Natural killer cell (primary cell): ENCODE data around the gene TREX2. TPM values are rescaled to one million over a fixed set of nuclear protein-coding genes. Genes with fewer than 3 reads are reported as not detected.

Source experiments
- ATAC-seq, 3 donors: fragments of 150-1000 bp in 2 of 3; fragments of 200-7000 bp in 1 of 3; cut with Tn5 transposase; 1 replicate in 1 of 3; 2 replicates in 2 of 3; pipeline ENCODE4 v1.10.0; 2021; ENCODE audit warnings: mild to moderate bottlenecking in 2 of 3, moderate library complexity in 2 of 3
- DNase-seq, 2 donors: peaks; one replicate each; pipeline versions ENCODE4 v3.0.0 to v3.0.0-alpha.2; 2013 to 2021; ENCODE audit warnings: mixed read lengths in 1 of 2
- H3K27ac ChIP-seq: one replicate; pipeline ENCODE4 v1.5.1; 2013; ENCODE audit warnings: mild to moderate bottlenecking, low read length
- H3K27me3 ChIP-seq: one replicate; pipeline ENCODE4 v1.6.1; 2013; ENCODE audit warnings: low read length; ENCODE audit not compliant: control insufficient read depth, insufficient read depth
- H3K36me3 ChIP-seq: one replicate; pipeline ENCODE4 v1.6.1; 2013; ENCODE audit warnings: low read length; ENCODE audit not compliant: control insufficient read depth, insufficient read depth
- H3K4me1 ChIP-seq: one replicate; pipeline ENCODE4 v1.6.1; 2013; ENCODE audit warnings: low read length; ENCODE audit not compliant: control insufficient read depth, insufficient read depth
- H3K4me3 ChIP-seq: one replicate; pipeline ENCODE4 v1.5.1; 2013; ENCODE audit warnings: low read length
- H3K9me3 ChIP-seq: one replicate; pipeline ENCODE4 v1.6.1; 2013; ENCODE audit warnings: low read length; ENCODE audit not compliant: control insufficient read depth, insufficient read depth
- H3K27ac Mint-ChIP-seq, 2 donors: one replicate each; pipeline ENCODE4 v1.8.0; 2022; ENCODE audit warnings: mild to moderate bottlenecking in 2 of 2, mixed read lengths in 2 of 2, moderate library complexity in 1 of 2
- H3K27me3 Mint-ChIP-seq, 2 donors: one replicate each; pipeline ENCODE4 v1.8.0; 2022; ENCODE audit warnings: low read depth in 2 of 2, mixed read lengths in 2 of 2
- H3K36me3 Mint-ChIP-seq: one replicate; pipeline ENCODE4 v1.8.0; 2022; ENCODE audit warnings: mixed read lengths
- H3K4me1 Mint-ChIP-seq, 2 donors: one replicate each; pipeline ENCODE4 v1.8.0; 2022; ENCODE audit warnings: mixed read lengths in 2 of 2
- H3K4me3 Mint-ChIP-seq: one replicate; pipeline ENCODE4 v1.8.0; 2022; ENCODE audit warnings: mild to moderate bottlenecking, moderate library complexity, mixed read lengths
- H3K9me3 Mint-ChIP-seq, 2 donors: one replicate each; pipeline ENCODE4 v1.8.0; 2022; ENCODE audit warnings: mixed read lengths in 2 of 2
- WGBS: methylation state at CpG from one replicate; pipeline ENCODE4 v1.1.7; 2013; ENCODE audit warnings: missing lambda C conversion rate; ENCODE audit not compliant: insufficient coverage; 5-methylcytosine and 5-hydroxymethylcytosine counted together
- intact Hi-C: fragments of 100-400 bp; cut with micrococcal nuclease; formaldehyde crosslinking; loops from one replicate; pipeline ENCODE4 v1.14.2; 2022
- total RNA-seq, 4 donors: library from RNA; stranded (reverse); fragments of 120-200 nt in 1 of 4; gene quantifications; one replicate each; pipeline versions ENCODE4 v1.2.3 to v1.2.4, GENCODE V29; 2013 to 2022
- TF ChIP-seq, protein P1 (sequence below): fragments of 200-600 bp; IDR thresholded peaks from one replicate; pipeline ENCODE4 v1.8.0; 2022; ENCODE audit warnings: antibody characterized with exemption

TREX2 gene
- total RNA-seq, 3 donors from 2014 or later (not counting 1 experiment from before 2014, with no cell fraction given), result 1.6 to 3.4 (median 3.1) TPM

DNA sequence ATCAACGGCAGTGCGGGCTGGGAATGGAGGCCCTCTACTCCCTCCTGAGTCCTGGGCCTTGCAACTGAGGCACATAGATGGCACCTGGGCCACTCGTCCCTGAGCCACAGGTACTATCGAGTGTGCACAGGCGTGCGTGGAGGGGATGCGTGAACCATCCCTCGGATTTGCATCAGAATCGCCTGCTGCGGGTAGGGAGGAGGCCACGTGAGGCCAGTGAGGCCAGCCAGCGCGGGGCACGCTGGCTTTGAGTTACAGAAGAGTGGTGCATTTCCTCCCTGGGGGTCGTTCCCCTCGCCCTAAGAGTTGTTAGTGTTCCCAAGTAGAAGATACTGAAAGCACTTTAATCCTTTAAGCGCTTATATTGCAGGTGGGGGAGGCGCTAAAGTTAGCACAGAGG lies 24.0 kb downstream of the TREX2 start:
- Histone ChIP-seq H3K4me1 (no peaks in the 10 kb centered on the region), H3K4me3 (no peak overlapping the region), H3K9me3 (no peaks in the 10 kb centered on the region), H3K36me3 (no peaks in the 10 kb centered on the region), H3K27ac (no peak overlapping the region), H3K27me3 (no peaks in the 10 kb centered on the region)
- DNase-seq (no peak), ATAC-seq (no peak)
- Mint-ChIP-seq H3K36me3 (no peaks in the 10 kb centered on the region), H3K9me3 (no peaks in the 10 kb centered on the region), H3K27ac (no peak overlapping the region), H3K4me1 (peaks cover 0 to 4% of the 10 kb centered on the region in 2 donors), H3K4me3 (no peak overlapping the region), H3K27me3 (no peaks in the 10 kb centered on the region)
- TF ChIP-seq, protein P1, sequence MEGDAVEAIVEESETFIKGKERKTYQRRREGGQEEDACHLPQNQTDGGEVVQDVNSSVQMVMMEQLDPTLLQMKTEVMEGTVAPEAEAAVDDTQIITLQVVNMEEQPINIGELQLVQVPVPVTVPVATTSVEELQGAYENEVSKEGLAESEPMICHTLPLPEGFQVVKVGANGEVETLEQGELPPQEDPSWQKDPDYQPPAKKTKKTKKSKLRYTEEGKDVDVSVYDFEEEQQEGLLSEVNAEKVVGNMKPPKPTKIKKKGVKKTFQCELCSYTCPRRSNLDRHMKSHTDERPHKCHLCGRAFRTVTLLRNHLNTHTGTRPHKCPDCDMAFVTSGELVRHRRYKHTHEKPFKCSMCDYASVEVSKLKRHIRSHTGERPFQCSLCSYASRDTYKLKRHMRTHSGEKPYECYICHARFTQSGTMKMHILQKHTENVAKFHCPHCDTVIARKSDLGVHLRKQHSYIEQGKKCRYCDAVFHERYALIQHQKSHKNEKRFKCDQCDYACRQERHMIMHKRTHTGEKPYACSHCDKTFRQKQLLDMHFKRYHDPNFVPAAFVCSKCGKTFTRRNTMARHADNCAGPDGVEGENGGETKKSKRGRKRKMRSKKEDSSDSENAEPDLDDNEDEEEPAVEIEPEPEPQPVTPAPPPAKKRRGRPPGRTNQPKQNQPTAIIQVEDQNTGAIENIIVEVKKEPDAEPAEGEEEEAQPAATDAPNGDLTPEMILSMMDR, result no peak
- 97% methylated on average over 16 of the region's 18 CpGs for WGBS
- intact Hi-C loops, result no loop called here

DNA sequence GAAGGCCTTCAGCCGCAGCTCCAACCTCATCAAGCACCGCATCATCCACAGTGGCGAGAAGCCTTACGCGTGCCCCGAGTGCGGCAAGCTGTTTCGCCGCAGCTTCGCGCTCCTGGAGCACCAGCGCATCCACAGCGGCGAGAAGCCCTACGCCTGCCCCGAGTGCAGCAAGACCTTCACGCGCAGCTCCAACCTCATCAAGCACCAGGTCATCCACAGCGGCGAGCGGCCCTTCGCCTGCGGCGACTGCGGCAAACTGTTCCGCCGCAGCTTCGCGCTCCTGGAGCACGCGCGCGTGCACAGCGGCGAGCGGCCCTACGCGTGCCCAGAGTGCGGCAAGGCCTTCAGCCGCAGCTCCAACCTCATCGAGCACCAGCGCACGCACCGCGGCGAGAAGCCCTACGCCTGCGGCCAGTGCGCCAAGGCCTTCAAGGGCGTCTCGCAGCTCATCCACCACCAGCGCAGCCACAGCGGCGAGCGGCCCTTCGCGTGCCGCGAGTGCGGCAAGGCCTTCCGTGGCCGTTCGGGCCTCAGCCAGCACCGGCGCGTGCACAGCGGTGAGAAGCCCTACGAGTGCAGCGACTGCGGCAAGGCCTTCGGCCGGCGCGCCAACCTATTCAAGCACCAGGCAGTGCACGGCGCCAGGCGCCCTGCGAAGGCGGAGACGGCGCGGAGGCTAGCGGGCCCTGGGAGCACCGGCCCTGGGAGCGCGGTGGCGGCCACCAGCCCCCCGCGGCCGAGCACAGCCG lies 24.8 kb downstream of the TREX2 start:
- H3K27me3 Mint-ChIP-seq, result no peaks in the 10 kb centered on the region
- 98% methylated on average over 91 of the region's 91 CpGs for WGBS
- DNase-seq (no peak), ATAC-seq (no peak)
- peaks cover 0 to 4% of the 10 kb centered on the region in 2 donors for H3K4me1 Mint-ChIP-seq
- intact Hi-C loops, result no loop called here
- H3K27ac Mint-ChIP-seq, result no peak overlapping the region
- Histone ChIP-seq H3K36me3 (no peaks in the 10 kb centered on the region), H3K27ac (no peak overlapping the region), H3K4me3 (no peak overlapping the region), H3K4me1 (no peaks in the 10 kb centered on the region), H3K27me3 (no peaks in the 10 kb centered on the region), H3K9me3 (no peaks in the 10 kb centered on the region)
- no peaks in the 10 kb centered on the region for H3K36me3 Mint-ChIP-seq
- no peak overlapping the region for H3K4me3 Mint-ChIP-seq
- TF ChIP-seq, protein P1, result no peak
- H3K9me3 Mint-ChIP-seq, result no peaks in the 10 kb centered on the region

DNA sequence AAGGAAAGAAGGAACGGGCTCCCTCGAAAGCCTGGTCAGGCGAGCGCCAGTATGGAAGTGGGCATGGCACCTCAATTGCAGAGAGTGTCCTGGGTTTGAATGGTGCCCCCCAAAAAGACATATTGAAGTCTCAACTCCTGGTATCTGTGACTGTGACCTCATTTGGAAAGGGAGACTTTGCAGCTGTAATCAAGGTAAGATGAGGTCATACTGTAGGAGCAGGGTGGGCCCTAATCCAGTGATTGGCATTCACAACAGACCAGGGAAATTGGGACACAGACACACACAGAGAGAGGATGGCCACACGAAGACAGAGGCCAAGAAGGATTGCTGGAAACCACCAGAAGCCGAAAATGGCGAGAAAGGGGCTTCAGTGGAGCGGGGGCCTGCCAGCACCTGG lies 28.2 kb downstream of the TREX2 start:
- Histone ChIP-seq H3K9me3 (no peaks in the 10 kb centered on the region), H3K36me3 (no peaks in the 10 kb centered on the region), H3K4me1 (peaks cover 1% of the 10 kb centered on the region), H3K4me3 (no peak overlapping the region), H3K27ac (no peak overlapping the region), H3K27me3 (no peaks in the 10 kb centered on the region)
- no peak overlapping the region for H3K27ac Mint-ChIP-seq
- TF ChIP-seq, protein P1, result no peak
- H3K4me1 Mint-ChIP-seq, result peaks cover 0 to 4% of the 10 kb centered on the region in 2 donors
- no peaks in the 10 kb centered on the region for H3K9me3 Mint-ChIP-seq
- H3K4me3 Mint-ChIP-seq, result no peak overlapping the region
- 93% methylated on average over 8 of the region's 8 CpGs for WGBS
- ATAC-seq, result no peak
- DNase-seq, result no peak
- H3K36me3 Mint-ChIP-seq, result no peaks in the 10 kb centered on the region
- H3K27me3 Mint-ChIP-seq, result no peaks in the 10 kb centered on the region
- intact Hi-C loops, result no loop called here
